Keratinocyte (primary cell): ENCODE data around the gene ULK2. TPM values are rescaled to one million over a fixed set of nuclear protein-coding genes. Genes with fewer than 3 reads are reported as not detected.

Experiments
- DNase-seq: peaks from one replicate; pipeline ENCODE4 v3.0.0-alpha.2; 2011; ENCODE audit warnings: low read depth, missing footprints, low spot score
- FAIRE-seq: peaks from 2 replicates; lab custom pipeline; 2011; peaks lifted over from hg19 to GRCh38; lab: Jason Lieb, UNC
- H2AFZ ChIP-seq: 2 replicates; pipeline ENCODE4 v1.6.0; 2012; ENCODE audit warnings: low read length, control low read depth, inconsistent platforms; ENCODE audit not compliant: control insufficient read depth
- H3K27ac ChIP-seq: 2 replicates; pipeline ENCODE4 v1.5.1; 2011; ENCODE audit warnings: low read length; ENCODE audit not compliant: control insufficient read depth, insufficient read depth
- H3K27me3 ChIP-seq: 3 replicates; pipeline ENCODE4 v1.6.0; 2011; ENCODE audit warnings: low read length; ENCODE audit not compliant: control insufficient read depth, insufficient read depth; ENCODE audit errors: extremely low read depth
- H3K36me3 ChIP-seq, 2 experiments: 2 replicates in 1 of 2; 3 replicates in 1 of 2; pipeline ENCODE4 v1.5.1; 2011; ENCODE audit warnings: low read length in 2 of 2, mild to moderate bottlenecking in 1 of 2; ENCODE audit not compliant: control insufficient read depth in 2 of 2, insufficient read depth in 2 of 2; ENCODE audit errors: extremely low read depth in 1 of 2
- H3K4me1 ChIP-seq: 3 replicates; pipeline ENCODE4 v1.5.1; 2011; ENCODE audit warnings: low read length; ENCODE audit not compliant: control insufficient read depth, insufficient read depth; ENCODE audit errors: extremely low read depth
- H3K4me2 ChIP-seq: 3 replicates; pipeline ENCODE4 v1.6.0; 2011; ENCODE audit warnings: low read depth, low read length; ENCODE audit not compliant: control insufficient read depth, insufficient read depth; ENCODE audit errors: extremely low read depth
- H3K4me3 ChIP-seq, 3 experiments: fragments of 200-600 bp in 1 of 3; sonication (generic) in 1 of 3; 2 replicates in 2 of 3; 3 replicates in 1 of 3; pipeline ENCODE4 v1.5.1; 2011 to 2016; ENCODE audit warnings: low read length in 3 of 3, mild to moderate bottlenecking in 3 of 3, control low read depth in 2 of 3, inconsistent platforms in 1 of 3, low read depth in 1 of 3, mixed read lengths in 1 of 3, mixed run types in 1 of 3, moderate library complexity in 1 of 3; ENCODE audit not compliant: control insufficient read depth in 2 of 3, insufficient read depth in 2 of 3; ENCODE audit errors: extremely low read depth in 1 of 3
- H3K79me2 ChIP-seq: 2 replicates; pipeline ENCODE4 v1.6.0; 2012; ENCODE audit warnings: low read length; ENCODE audit not compliant: control insufficient read depth, insufficient read depth
- H3K9ac ChIP-seq: 3 replicates; pipeline ENCODE4 v1.6.0; 2011; ENCODE audit warnings: low read length; ENCODE audit not compliant: control insufficient read depth, insufficient read depth; ENCODE audit errors: extremely low read depth
- H3K9me1 ChIP-seq: 3 replicates; pipeline ENCODE4 v1.6.0; 2011; ENCODE audit warnings: low read length; ENCODE audit not compliant: control insufficient read depth, insufficient read depth; ENCODE audit errors: extremely low read depth
- H3K9me3 ChIP-seq: 2 replicates; pipeline ENCODE4 v1.5.1; 2012; ENCODE audit warnings: low read depth, low read length; ENCODE audit not compliant: control insufficient read depth
- H4K20me1 ChIP-seq: 3 replicates; pipeline ENCODE4 v1.6.0; 2011; ENCODE audit warnings: low read length; ENCODE audit not compliant: control insufficient read depth, insufficient read depth; ENCODE audit errors: extremely low read depth
- CTCF ChIP-seq, 3 experiments: IDR thresholded peaks in 1 of 3; conservative IDR thresholded peaks in 1 of 3; optimal IDR thresholded peaks in 1 of 3; 2 replicates in 2 of 3; 3 replicates in 1 of 3; pipeline versions ENCODE3 to v1.5.1; 2011; ENCODE audit warnings: low read length in 3 of 3, mild to moderate bottlenecking in 3 of 3, moderate library complexity in 2 of 3, control low read depth in 1 of 3, inconsistent platforms in 1 of 3; ENCODE audit not compliant: insufficient read depth in 2 of 3; ENCODE audit errors: extremely low read depth in 1 of 3
- EZH2 ChIP-seq: IDR thresholded peaks from one replicate; pipeline ENCODE4 v1.6.1; 2012; ENCODE audit warnings: inconsistent platforms, mild to moderate bottlenecking, low read length, moderate library complexity
- dilution Hi-C: fragments of 300-500 bp; cut with MboI; formaldehyde crosslinking; loops from one replicate; pipeline ENCODE4 v1.7.0; 2020; ENCODE audit warnings: low sequenced_read_pairs; ENCODE audit not compliant: extremely low pct_ligation_motif_present
- polyA plus RNA-seq, 5 experiments: library from polyadenylated mRNA; depleted of rRNA in 3 of 5; stranded (reverse) in 3 of 5; stranded (forward) in 1 of 5; unstranded in 1 of 5; fragments of >200 nt; gene quantifications; 1 replicate in 1 of 5; 2 replicates in 3 of 5; 3 replicates in 1 of 5; pipeline versions ENCODE4 v1.2.1 to v1.2.3, GENCODE V29; 2011 to 2012; ENCODE audit warnings: missing spikeins in 2 of 5, low read depth in 1 of 5, low replicate concordance in 1 of 5

Gene ULK2
- polyA plus RNA-seq, 1 donor (not counting 4 experiments of a cell fraction or from before 2014, with no cell fraction given): 22.1 TPM

GRCh38 chr17:19799796-19800195, 67.9 kb downstream of the ULK2 start:
- Histone ChIP-seq H2AFZ (peak overlapping the region; percentile 26), H3K27ac (peak overlapping the region; percentile 48), H3K79me2 (no peaks in the 10 kb centered on the region), H3K4me2 (peak overlapping the region; percentile 56), H3K36me3 (peaks cover 18 to 19% of the 10 kb centered on the region in 2 experiments), H3K9ac (no peak overlapping the region), H4K20me1 (no peaks in the 10 kb centered on the region), H3K27me3 (no peaks in the 10 kb centered on the region), H3K4me1 (peaks cover 21% of the 10 kb centered on the region), H3K9me3 (peaks cover 2% of the 10 kb centered on the region), H3K4me3 (peak overlapping the region in 2 of 3 experiments; percentile 46 to 47), H3K9me1 (no peaks in the 10 kb centered on the region)
- no peak for TF ChIP-seq CTCF (optimal IDR thresholded peaks at IDR 0.05 in 1 of 3, IDR thresholded peaks at IDR 0.05 in 1 of 3, conservative IDR thresholded peaks at IDR 0.05 in 1 of 3; ENCODE audit: extremely low read depth in 1 of 3, insufficient read depth in 2 of 3, low read length in 3 of 3)
- TF ChIP-seq EZH2: no peak
- dilution Hi-C loops: no loop called here
- peak; percentile 85 for DNase-seq
- FAIRE-seq: peak; percentile 93

DNA sequence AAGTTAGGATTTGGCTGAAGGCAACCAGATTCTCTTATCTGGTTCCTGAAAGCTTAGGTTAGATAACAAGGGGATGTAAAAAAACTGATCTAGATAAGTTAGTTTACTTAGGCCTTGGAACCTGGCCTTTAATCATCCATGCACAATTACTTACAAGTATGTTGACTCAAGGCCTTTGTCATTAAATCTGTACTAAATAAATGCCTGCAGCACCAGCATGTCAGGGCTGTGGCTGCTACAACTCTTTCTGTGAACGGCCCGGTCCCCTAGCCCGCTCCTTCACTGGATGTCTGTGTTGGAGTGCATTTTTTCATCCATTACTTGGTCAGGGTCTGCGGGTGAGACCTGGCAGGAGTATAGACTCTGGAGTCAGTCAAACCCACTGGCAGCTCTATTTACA, 71.3 kb downstream of the ULK2 start:
- no peak overlapping the region for H3K27ac ChIP-seq
- no peak for TF ChIP-seq EZH2
- no peak for TF ChIP-seq CTCF (optimal IDR thresholded peaks at IDR 0.05 in 1 of 3, IDR thresholded peaks at IDR 0.05 in 1 of 3, conservative IDR thresholded peaks at IDR 0.05 in 1 of 3; ENCODE audit: extremely low read depth in 1 of 3, insufficient read depth in 2 of 3, low read length in 3 of 3)
- dilution Hi-C loops: no loop called here
- H3K4me3 ChIP-seq: no peak overlapping the region
- H3K9me3 ChIP-seq: peaks cover 2% of the 10 kb centered on the region
- FAIRE-seq: no peak
- H3K9me1 ChIP-seq: no peaks in the 10 kb centered on the region
- peaks cover 21% of the 10 kb centered on the region for H3K4me1 ChIP-seq
- no peak for DNase-seq
- H2AFZ ChIP-seq: no peak overlapping the region
- H3K79me2 ChIP-seq: no peaks in the 10 kb centered on the region
- no peaks in the 10 kb centered on the region for H3K27me3 ChIP-seq
- H3K9ac ChIP-seq: no peak overlapping the region
- no peak overlapping the region for H3K4me2 ChIP-seq
- H3K36me3 ChIP-seq: peaks cover 13 to 19% of the 10 kb centered on the region in 2 experiments
- no peaks in the 10 kb centered on the region for H4K20me1 ChIP-seq
